ENCODE results near the gene NACC2. TPM values are rescaled to one million over a fixed set of nuclear protein-coding genes. Genes with fewer than 3 reads are reported as not detected.

The NACC2 gene
- total and polyA plus RNA-seq, 2 of the 8 experiments (the other 6 are each of a cell fraction or from before 2014, with no cell fraction given): 8.3 to 14.0 TPM

DNA sequence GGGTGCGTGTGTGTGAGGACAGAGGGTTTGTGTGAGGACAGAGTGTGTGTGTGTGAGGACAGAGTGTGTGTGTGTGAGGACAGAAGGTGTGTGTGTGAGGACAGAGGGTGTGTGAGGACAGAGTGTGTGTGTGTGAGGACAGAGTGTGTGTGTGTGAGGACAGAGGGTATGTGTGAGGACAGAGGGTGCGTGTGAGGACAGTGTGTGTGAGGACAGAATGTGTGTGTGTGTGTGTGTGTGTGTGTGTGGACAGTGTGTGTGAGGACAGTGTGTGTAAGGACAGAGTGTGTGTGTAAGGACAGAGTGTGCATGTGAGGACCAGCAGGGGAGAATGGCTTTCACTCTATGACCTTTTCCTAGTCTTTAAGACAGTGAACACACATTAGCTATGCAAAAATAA, 70.8 kb downstream of the NACC2 start:
- Histone ChIP-seq H2BK5ac (ENCODE audit: low read depth, low read length) (peak overlapping the region; percentile 47; the same call in 1 of the 2 replicates), H2AK5ac (ENCODE audit: low read depth, low read length) (peak overlapping the region; percentile 100; the same call in 1 of the 2 replicates), H2AFZ (ENCODE audit: low read length) (no peak overlapping the region), H3K9me3 (ENCODE audit: insufficient read depth in 2 of 2, low read depth in 1 of 2, low read length in 1 of 2) (peaks cover 2 to 6% of the 10 kb centered on the region in 2 experiments; a peak in 1 of 4 replicates), H4K8ac (ENCODE audit: extremely low read depth, insufficient read depth, low read length) (no peak overlapping the region; the same call in 1 of the 2 replicates), H3K27me3 (replicated peaks in 1 of 4; ENCODE audit: control insufficient read depth in 3 of 4, extremely low read depth in 1 of 4, insufficient read depth in 3 of 4, low read length in 3 of 4) (no peaks in the 10 kb centered on the region; a peak in 1 of 7 replicates), H3K9ac (replicated peaks in 1 of 4; ENCODE audit: extremely low read depth in 1 of 4, low read depth in 3 of 4, low read length in 3 of 4) (no peak overlapping the region; a peak in 2 of 7 replicates), H3K36me3 (ENCODE audit: control insufficient read depth in 2 of 4, insufficient read depth in 4 of 4, low read length in 3 of 4) (peaks cover 0 to 3% (median 0%) of the 10 kb centered on the region in 4 experiments; a peak in 2 of 8 replicates), H2BK20ac (ENCODE audit: low read length) (0 out of 2 replicates have a peak overlapping the region, but pooled peaks have one; percentile 66), H4K5ac (ENCODE audit: insufficient read length, low read depth, low read length) (no peak overlapping the region), H3K79me1 (ENCODE audit: low read depth, low read length) (peaks cover 14% of the 10 kb centered on the region), H3K79me2 (ENCODE audit: control insufficient read depth in 1 of 2, insufficient read depth in 2 of 2, low read length in 2 of 2) (peaks cover 0 to 4% of the 10 kb centered on the region in 2 experiments; a peak in 3 of 4 replicates), H3K18ac (ENCODE audit: extremely low read depth, low read length) (no peak overlapping the region), H2BK15ac (ENCODE audit: low read length) (peak overlapping the region; percentile 66; the same call in 1 of the 2 replicates), H3K4me2 (ENCODE audit: insufficient read depth in 1 of 2, low read depth in 2 of 2, low read length in 2 of 2) (no peak overlapping the region), H3K23me2 (ENCODE audit: low read depth, low read length) (peaks cover 5% of the 10 kb centered on the region; the same call in 1 of the 2 replicates), H2BK120ac (replicated peaks; ENCODE audit: low read depth, low read length) (no peak overlapping the region), H3K4me3 (ENCODE audit: extremely low read depth in 1 of 4, insufficient read depth in 2 of 4, low read depth in 3 of 4, low read length in 4 of 4) (no peak overlapping the region), H3K4me1 (replicated peaks in 1 of 4; ENCODE audit: control insufficient read depth in 3 of 4, insufficient read depth in 4 of 4, low read length in 3 of 4) (peaks cover 4 to 18% (median 13%) of the 10 kb centered on the region in 4 experiments; a peak in 6 of 7 replicates), H2BK12ac (ENCODE audit: low read depth, low read length) (peak overlapping the region; percentile 96), H4K20me1 (replicated peaks in 1 of 2; ENCODE audit: control insufficient read depth in 1 of 2, insufficient read depth in 2 of 2, low read length in 2 of 2) (peaks cover 0 to 6% of the 10 kb centered on the region in 2 experiments), H3K27ac (ENCODE audit: low read depth, low read length) (no peak overlapping the region), H3K23ac (ENCODE audit: insufficient read length) (no peak overlapping the region), H3K56ac (replicated peaks; ENCODE audit: insufficient read length, low read depth, low read length) (peak overlapping the region; percentile 78), H3K14ac (ENCODE audit: insufficient read length) (peak overlapping the region; percentile 79), H3K4ac (replicated peaks; ENCODE audit: insufficient read length, low read depth, low read length) (no peak overlapping the region), H4K91ac (replicated peaks; ENCODE audit: insufficient read length, low read length) (peak overlapping the region; percentile 73)
- POLR2A ChIA-PET (ENCODE audit: partially characterized antibody): interaction anchor here (0.9 kb wide), 1 partner anchor 27 kb away, joined by 3 read pairs; no protein-coding TSS in a partner anchor
- 82% methylated on average over 2 of the region's 2 CpGs; no CpG with 5 or more reads in 1 of the 2 experiments for WGBS, 2 experiments (ENCODE audit: extremely low coverage in 1 of 2, insufficient coverage in 1 of 2, insufficient read length in 1 of 2, insufficient replicate concordance in 2 of 2, low coverage in 1 of 2, low lambda C conversion rate in 2 of 2, missing lambda C conversion rate in 1 of 2)
- FAIRE-seq: no peak
- no peak for DNase-seq (ENCODE audit: low read depth in 1 of 2, low spot score in 2 of 2)
- CTCF ChIA-PET (ENCODE audit: partially characterized antibody): no interaction called here
- TF ChIP-seq TBP (IDR thresholded peaks at IDR 0.05; ENCODE audit: low read depth, low read length): no peak
- no peak for TF ChIP-seq RBBP5 (IDR thresholded peaks at IDR 0.05; ENCODE audit: borderline replicate concordance, low read depth, low read length)
- no peak for TF ChIP-seq BRCA1 (IDR thresholded peaks at IDR 0.05; ENCODE audit: low read depth, low read length)
- no peak for TF ChIP-seq ASH2L (IDR thresholded peaks at IDR 0.05; ENCODE audit: low read length)
- TF ChIP-seq GTF2F1 (IDR thresholded peaks at IDR 0.05; ENCODE audit: borderline replicate concordance, low read depth, low read length): no peak
- TF ChIP-seq NANOG (IDR thresholded peaks at IDR 0.05; ENCODE audit: insufficient read depth, low read depth, low read length, poor library complexity, severe bottlenecking): no peak
- no peak for TF ChIP-seq SP2 (IDR thresholded peaks at IDR 0.05; ENCODE audit: low read length)
- no peak for TF ChIP-seq BACH1 (IDR thresholded peaks at IDR 0.05; ENCODE audit: low read length)
- TF ChIP-seq CBX8 (IDR thresholded peaks at IDR 0.05; ENCODE audit: borderline replicate concordance, low read depth, low read length): no peak
- TF ChIP-seq SP4 (IDR thresholded peaks at IDR 0.05; ENCODE audit: low read length): no peak
- no peak for TF ChIP-seq ZNF274 (IDR thresholded peaks at IDR 0.05; ENCODE audit: borderline replicate concordance, extremely low read depth, low read length)
- no peak for TF ChIP-seq USF2 (IDR thresholded peaks at IDR 0.05; ENCODE audit: low read length)
- TF ChIP-seq BCL11A (IDR thresholded peaks at IDR 0.05; ENCODE audit: low read depth in 2 of 2, low read length in 2 of 2): no peak
